Activated T-helper 1 cell treated with Interleukin-2 at 50 U/mL for 16 hours (primary cell): ENCODE measurements around the gene DPP6.
"Not testable (repeated sequence)": the region's sequence is repeated elsewhere in the genome, so short reads cannot be mapped to it uniquely, and the experiment has no call there.

Source experiments
- DNase-seq: peaks from one replicate; pipeline ENCODE4 v3.0.0-alpha.2; 2020; ENCODE audit warnings: low read depth

DPP6 gene

DNA sequence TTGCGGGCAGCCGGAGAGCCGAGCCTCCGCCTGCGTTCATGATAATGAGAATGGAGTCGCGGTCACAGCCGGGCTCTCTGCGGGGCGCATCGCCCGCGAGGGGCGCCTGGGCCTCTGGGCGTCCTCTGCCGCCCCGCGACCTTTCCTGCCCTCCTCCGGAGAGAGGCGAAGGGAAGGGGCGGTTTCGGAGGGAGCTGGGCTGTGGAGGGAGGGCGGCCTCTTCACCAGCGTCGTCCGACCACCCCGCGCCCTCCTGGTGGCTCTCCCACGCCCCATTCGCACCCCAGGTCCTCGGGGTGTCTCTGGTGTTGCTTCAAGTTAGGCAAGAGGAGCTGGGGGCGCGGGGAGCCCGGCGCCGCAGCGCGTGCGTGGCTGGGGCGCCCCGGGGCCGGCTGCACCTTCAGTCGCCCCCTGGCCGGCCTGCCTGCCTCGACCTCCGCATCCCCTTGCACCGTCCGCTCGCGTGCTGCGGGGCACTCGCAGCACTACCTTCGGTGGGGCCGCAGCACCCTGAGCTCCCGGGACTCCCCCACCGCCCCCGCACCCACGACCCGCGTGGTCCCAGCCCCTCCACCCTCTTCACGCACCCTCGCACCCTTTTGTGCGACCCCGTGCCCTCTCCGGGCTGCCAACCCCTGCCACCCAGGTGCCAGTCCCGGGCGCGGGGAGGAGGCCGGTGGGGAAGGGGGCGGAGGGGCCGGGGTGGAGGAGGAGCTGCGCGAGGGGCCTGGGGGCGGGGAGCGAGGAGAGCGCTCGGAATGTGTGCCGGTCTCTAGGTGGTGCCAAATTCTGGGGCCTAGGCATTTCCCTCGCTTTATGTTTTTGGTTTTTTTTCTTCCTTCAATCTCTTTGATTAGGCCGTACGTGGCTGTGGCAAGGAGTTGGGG is at the start of gene DPP6:
Gene DPP6, plus strand, starts transcription at position 756 of the 887 bp plus-strand sequence.
- not testable (repeated sequence) for DNase-seq

DNA sequence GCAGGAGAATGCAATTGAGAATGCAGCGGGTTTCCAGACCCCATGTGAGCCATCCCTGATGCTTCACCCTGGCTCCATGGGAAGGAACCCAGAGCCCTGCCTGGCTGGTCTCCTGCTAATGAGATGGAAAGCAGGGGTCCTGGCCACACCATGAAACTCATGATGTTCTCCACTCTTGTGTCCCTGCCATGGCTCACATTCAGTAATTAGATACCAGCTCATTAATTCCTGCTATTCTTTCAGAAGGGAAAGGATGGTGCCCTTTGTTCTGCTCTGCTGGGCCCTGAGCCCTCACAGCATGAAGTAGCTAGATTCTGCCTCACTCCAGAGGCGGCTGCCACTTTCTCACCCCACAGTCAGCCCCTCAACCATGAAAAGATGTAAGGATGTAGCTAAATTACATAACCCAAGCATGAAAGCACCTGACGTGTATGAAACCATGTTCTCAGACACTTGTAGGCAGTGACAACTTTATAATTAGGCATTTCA is 42.7 kb upstream of the DPP6 start:
- not testable (repeated sequence) for DNase-seq

DNA sequence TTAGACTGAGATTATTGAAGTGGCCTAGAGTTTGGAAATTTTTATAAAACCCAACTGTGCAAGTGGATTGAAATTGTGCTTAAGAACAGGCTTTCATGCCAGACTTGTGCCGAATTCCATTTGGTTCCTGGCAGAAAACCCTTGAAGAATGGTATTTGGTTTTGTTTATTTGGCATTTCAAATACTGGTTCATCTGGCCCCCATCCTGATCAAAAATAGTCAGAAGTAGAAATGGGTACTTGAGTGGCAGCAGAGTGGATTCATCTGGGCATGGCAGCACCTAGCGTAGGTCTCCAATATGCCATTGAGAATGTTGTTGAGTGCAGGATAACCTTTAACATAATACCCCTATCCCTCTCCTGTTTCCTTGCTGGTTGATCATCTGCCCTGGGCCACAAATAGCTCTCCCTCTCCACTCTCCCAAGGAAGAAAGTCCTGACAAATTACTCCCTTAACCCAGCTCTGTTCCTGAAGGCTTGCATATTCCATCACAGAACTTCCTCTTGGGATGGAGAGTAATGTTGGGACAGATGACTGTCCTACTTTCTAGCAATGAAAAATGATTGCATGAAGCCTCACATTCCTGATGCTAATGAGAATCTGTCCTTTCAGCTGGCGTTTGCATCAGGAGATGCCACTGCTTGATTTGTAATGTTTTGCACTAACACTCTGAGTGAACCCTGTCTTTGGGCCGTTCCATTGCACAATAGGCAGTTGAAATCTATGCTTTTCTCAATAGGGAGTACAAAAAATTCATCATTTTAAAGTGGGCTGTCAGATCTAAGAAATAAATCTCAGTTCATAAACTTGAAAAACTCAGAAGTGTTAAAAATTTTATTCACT is 41.3 kb upstream of the DPP6 start:
- not testable (repeated sequence) for DNase-seq

DNA sequence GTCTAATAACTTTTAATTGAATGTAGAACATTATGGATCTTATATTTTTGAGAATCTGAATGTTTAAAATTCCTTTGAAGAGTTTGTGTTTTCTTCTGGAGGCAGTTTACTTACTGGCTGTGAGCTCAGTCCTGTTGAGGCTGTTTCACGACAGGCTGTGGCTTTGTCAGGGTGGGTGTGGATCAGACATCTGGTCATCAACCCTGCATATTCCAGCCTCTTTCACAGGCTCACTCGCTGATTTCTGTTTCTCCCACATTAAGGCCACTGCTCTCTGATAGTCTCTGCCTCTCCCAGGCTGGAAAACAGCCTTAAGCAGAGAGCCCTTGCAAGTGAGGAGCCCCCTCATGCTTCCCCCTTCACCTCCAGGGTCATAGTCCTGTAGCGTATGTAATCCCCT is 39.4 kb upstream of the DPP6 start:
- not testable (repeated sequence) for DNase-seq

DNA sequence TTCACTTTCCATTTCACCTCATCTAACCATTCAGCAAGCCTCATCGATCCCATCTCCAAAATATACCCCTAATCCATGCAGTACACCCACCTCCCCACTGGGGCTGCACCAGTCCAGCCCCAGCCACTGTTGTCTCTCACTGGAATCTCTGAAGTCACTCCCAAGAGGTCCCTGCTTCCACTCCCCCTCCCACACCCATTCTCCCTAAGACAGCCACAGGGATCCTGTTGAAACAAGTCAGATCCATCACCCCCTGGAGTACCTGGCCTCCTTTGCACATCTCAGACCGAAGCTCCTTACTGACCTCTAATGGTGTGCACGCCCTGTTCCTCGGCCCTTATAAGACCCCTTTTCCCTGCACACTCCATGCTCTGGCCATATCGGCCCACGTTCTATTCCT is 36.6 kb upstream of the DPP6 start:
- DNase-seq, result not testable (repeated sequence)

DNA sequence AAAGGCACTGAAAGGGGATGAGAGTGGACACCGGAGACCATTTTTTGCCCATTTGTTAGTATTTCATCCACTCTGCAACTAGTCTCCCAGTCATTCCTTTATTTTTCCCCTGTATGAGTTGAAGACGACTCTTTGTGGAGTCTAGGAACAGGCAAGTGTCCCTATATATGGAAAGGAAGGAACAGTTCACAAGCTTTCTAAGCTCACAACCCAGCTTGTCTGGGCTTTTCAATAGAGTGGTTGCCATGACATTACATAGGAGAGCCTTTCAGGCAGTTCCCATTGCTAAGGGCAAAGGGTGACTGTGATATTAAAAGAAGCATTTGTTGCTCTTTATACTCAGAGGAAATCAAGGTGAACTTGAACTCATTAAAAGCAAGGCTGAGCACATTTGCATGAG is 33.8 kb upstream of the DPP6 start:
- DNase-seq, result not testable (repeated sequence)

GRCh38 chr7:154027805-154028204 is 24.4 kb upstream of the DPP6 start:
- not testable (repeated sequence) for DNase-seq

- not testable (repeated sequence) for DNase-seq
Observed at GRCh38 chr7:154030476-154031080, 21.6 kb upstream of the DPP6 start.

GRCh38 chr7:154039466-154040165 is 12.6 kb upstream of the DPP6 start:
- DNase-seq, result not testable (repeated sequence)

DNA sequence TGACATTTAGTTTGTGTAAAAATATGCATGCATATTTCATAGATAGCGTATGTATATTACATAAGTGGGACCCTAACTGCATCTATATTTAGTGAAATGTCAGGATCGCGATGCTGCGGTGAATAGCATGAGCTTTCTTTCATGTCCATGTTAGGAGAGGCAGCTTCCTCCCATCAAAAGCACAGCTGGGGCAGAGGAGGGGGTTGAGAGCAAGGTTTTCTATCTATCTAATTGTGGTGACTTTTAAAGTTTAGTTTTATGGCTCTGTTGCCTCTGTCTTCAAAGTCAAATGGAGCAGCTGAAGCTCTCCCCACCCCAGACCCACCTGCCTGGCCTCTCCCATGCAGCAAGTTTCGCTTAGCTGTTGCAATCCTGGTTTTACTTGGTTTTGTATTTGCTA is 1.8 kb upstream of the DPP6 start:
- not testable (repeated sequence) for DNase-seq

DNA sequence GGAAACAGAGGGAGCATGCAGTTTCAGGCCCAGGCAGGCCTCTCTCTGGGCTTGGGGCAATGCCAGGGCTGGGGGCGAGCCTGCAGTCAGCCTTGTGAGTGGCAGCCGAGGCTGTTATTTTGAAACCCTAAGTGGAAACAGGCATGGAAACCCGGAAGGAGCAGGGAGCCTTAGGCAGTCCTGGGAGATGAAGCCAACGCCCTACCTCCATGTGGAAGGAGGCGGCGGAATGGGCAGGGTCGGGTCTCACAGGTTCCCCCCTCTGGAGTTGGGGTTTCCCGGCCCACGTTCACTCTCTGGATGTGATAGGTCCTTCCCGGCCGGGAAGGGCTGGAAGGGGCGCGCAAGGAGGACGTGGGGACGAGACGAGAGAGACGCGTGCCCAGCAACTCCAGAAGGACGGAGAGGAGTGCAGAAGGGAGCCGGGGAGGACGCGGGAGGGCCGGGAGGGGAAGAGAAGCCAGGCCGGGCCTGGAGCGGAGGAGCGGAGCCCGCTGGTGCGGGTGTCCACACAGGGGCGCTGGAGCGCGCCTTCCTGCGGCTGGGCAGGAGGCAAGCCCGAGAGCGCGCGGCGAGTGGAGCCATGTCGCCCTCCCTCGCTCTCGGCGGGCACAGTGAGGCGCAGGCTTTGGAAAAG is 1.1 kb upstream of the DPP6 start:
- DNase-seq, result not testable (repeated sequence)

GRCh38 chr7:154052530-154053252 is 493 bp downstream of the DPP6 start:
- not testable (repeated sequence) for DNase-seq

DNA sequence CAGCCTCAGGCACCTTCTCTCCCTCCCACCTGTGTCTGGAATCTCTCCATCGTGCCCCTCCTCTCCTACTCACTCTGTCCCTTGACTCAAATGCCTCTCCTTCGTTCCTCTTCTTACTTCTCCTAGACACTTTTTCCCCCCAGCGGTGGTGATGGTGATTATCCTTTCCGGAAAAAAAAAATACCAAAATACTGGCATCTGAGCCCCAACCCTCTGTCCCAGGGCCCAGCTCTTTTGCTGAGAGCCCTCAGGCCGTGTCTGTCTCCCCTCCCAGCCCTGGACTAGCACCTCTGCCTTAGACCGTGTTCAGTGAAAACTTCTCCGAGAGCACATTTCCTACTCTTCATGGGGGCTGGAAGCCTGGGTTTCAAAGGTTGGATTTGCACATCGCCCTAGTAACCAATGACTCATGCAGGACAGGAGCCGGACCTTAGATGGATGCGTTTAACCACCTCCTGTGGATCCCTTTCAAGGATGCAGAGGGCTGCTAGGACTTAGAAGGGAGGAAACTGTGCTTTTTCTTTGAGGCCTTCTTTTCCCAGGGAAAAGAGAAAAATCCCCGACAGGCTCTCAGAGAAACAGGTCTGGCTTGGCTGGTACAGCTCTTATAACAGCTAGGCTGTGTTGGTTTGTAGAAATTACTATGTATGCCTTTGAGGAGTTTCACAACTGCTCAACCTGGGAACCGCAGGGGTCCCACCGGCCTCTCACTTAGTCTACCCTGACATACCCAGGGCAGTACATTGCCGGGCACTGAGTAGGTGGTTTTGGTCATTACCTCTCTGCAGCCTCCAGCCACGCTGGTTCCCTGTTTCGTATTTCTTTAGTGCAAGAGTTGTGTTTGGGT is 1.5 kb downstream of the DPP6 start:
- not testable (repeated sequence) for DNase-seq

DNA sequence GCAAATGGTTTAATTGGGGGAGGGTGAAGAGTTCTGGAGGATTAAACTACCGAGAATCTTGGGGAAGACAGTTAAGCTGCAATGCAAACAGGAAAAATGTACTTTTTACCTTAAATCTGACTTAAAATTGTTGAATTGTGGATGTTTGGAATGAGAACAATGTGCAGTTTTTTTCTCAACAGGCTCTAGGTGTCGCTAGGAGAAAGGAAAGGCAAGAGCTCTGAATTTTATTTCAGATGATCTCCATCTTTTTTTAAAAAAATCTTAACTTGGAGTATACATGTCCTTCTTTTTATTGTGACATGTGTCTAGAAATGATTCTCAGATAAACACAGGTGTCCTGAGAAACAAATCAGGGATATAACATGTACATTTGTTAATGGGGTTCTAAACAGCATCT is 2.5 kb downstream of the DPP6 start:
- not testable (repeated sequence) for DNase-seq

GRCh38 chr7:154055491-154056106 is 3.4 kb downstream of the DPP6 start:
- DNase-seq, result not testable (repeated sequence)

DNA sequence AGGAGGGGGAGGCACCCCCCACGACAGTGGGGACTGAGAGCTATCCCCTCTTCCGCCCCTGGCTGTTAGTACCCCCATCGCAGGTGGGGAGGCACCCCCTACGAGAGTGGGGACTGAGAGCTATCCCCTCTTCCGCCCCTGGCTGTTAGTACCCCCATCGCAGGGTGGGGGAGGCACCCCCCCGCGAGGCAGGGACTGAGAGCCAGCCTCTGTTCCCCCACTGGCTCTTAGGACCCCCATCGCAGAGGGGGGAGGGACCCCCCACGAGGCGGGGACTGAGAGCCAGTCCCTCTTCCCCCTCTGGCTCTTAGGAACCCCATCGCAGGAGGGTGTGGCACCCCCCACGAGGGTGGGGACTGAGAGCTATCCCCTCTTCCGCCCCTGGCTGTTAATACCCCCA is 6.6 kb downstream of the DPP6 start:
- DNase-seq, result not testable (repeated sequence)

DNA sequence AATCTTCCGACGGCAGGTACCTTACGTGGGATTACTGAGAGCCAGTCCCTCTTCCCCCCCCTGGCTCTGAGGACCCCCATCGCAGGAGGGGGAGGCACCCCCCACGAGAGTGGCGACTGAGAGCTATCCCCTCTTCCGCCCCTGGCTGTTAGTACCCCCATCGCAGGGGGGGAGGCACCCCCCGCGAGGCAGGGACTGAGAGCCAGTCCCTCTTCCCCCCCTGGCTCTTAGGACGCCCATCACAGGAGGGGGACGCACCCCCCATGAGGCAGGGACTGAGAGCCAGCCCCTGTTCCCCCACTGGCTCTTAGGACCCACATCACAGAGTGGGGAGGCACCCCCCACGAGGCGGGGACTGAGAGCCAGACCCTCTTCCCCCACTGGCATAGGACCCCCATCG is 8.4 kb downstream of the DPP6 start:
- DNase-seq, result not testable (repeated sequence)

GRCh38 chr7:154071833-154072232 is 19.6 kb downstream of the DPP6 start:
- DNase-seq, result not testable (repeated sequence)
